Activated T-cell treated with anti-CD3 and anti-CD28 coated beads, Interleukin-2, amount 50 U/mL, for 24 hours (primary cell): ENCODE data around the gene PCMTD2.

Experiments used
- DNase-seq: peaks from one replicate; pipeline ENCODE4 v3.0.0-alpha.2; 2020
- H3K27ac Mint-ChIP-seq: 2 replicates; pipeline ENCODE4 v1.8.0; 2020; ENCODE audit warnings: mild to moderate bottlenecking, mixed read lengths
- H3K27me3 Mint-ChIP-seq: 2 replicates; pipeline ENCODE4 v1.8.0; 2020; ENCODE audit warnings: mixed read lengths
- H3K36me3 Mint-ChIP-seq: 2 replicates; pipeline ENCODE4 v1.8.0; 2020; ENCODE audit warnings: low read depth, mixed read lengths
- H3K4me1 Mint-ChIP-seq: 2 replicates; pipeline ENCODE4 v1.8.0; 2020; ENCODE audit warnings: low read depth, mixed read lengths
- H3K4me3 Mint-ChIP-seq: 2 replicates; pipeline ENCODE4 v1.8.0; 2020; ENCODE audit warnings: mild to moderate bottlenecking, moderate library complexity, mixed read lengths
- H3K9me3 Mint-ChIP-seq: 2 replicates; pipeline ENCODE4 v1.8.0; 2020; ENCODE audit warnings: mixed read lengths

Gene PCMTD2

DNA sequence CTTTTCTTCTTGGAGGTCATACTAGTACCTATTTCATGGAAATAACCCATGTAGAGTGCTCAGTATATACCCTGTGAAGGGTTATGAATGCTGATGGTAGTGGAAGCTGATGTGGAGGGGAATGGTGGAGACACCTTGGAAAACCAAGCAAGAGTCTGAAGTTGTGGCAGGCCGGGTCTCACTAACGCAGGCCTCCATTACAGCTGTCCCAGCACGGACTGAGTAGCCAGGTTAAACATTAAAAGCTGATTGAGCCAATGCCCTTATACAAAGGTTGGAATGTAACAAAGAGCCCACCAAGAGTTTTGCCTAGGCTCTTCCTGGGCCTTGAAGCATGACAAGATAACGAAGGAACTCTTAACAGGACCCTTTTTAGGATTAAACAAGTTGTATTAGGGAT is 2.1 kb upstream of the PCMTD2 start:
- Mint-ChIP-seq H3K36me3 (peaks cover 5% of the 10 kb centered on the region), H3K4me3 (no peak overlapping the region), H3K27me3 (peaks cover 10% of the 10 kb centered on the region), H3K9me3 (no peaks in the 10 kb centered on the region), H3K4me1 (peaks cover 31% of the 10 kb centered on the region), H3K27ac (no peak overlapping the region)
- no peak for DNase-seq

DNA sequence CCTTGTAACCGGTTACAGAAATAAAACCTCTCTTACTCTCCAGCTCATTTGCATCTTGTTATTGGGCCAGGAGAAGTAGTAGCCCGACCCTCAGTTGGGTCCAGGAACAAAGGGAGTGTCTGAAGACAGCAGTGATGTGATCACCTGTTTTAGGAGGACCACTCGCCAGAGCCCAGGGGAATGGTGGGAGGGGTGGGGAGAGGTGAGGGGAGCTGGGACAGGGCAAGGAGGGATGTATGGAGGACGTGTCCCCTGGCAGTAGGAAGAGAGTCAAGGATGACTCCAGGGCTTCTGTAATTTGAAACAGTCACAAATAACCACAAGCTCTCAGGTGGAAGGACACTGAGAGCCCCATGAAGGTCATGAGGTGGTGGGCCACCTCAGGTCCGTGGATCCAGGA is 1.4 kb upstream of the PCMTD2 start:
- Mint-ChIP-seq H3K9me3 (no peaks in the 10 kb centered on the region), H3K36me3 (peaks cover 5% of the 10 kb centered on the region), H3K27ac (no peak overlapping the region), H3K4me3 (peak overlapping the region; percentile 70), H3K27me3 (peaks cover 10% of the 10 kb centered on the region), H3K4me1 (peaks cover 37% of the 10 kb centered on the region)
- no peak for DNase-seq

DNA sequence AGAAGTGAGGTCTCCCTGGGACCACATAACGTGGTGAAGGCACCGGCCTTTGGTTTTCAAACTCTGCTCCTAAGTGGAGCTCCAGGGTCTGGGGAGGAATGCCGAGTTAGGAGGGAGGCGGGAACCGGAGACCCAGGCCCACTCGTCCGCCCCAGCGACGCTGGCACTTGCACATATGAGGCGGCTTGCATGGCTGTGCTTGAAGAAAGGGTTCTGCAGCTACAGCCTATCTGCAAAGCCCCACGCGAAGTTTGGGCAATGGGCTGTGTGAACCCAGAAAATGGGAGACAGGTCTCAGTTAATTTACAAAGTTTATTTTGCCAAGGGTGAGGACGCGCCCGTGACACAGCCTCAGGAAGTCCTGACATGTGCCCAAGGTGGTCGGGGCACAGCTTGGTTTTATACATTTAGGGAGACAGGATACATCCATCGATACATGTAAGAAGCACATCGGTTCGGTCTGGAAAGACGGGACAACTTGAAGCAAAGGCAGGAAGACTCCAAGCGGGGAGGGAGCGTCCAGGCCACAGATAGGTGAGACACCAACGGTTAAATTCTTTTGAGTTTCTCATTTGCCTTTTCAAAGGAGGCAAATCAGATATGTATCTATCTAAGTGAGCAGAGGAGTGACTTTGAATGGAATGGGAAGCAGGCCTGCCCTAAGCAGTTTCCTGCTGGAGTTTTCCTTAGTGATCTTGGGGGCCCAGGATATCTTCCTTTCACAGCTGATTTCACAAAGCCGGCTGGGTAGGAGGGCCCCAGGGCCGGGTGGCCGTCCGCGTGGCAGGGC is 782 bp upstream of the PCMTD2 start:
- H3K27ac Mint-ChIP-seq: peak overlapping the region; percentile 74
- H3K27me3 Mint-ChIP-seq: peaks cover 10% of the 10 kb centered on the region
- peaks cover 5% of the 10 kb centered on the region for H3K36me3 Mint-ChIP-seq
- DNase-seq: no peak
- H3K4me1 Mint-ChIP-seq: peaks cover 40% of the 10 kb centered on the region
- no peaks in the 10 kb centered on the region for H3K9me3 Mint-ChIP-seq
- H3K4me3 Mint-ChIP-seq: peak overlapping the region; percentile 70

DNA sequence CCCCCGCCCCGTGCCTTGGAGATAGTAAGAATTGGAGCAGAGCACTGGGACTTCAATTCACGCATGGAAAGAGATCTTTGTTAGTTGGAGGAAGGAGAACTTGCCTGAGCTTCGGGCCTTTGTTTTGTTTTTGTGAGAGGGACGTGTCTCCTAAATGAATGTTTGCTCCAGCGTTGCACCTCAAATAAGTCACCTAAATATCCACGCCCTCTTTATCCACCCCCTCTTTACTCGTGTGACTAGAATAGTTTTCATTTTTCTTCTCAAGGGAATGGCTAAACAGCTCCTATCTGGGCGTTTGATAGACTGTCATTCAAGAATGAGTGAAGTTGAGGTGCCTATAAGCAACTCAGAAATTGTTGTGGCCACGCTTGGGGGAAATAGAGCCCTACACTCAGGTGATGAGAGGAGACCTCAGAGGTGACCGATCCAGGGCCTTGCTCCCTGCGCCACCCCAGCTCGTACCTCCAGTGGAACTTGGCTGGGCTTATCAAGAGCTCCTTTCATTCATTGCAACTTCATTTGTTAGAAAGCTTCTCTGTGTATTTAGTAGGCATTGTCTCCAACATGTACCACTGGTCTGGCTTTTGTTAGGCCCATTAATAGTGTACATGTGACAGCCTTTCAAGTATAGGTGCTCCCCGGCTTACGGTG is 861 bp downstream of the PCMTD2 start:
- H3K4me3 Mint-ChIP-seq: peak overlapping the region; percentile 83
- peak overlapping the region; percentile 93 for H3K27ac Mint-ChIP-seq
- peaks cover 22% of the 10 kb centered on the region for H3K36me3 Mint-ChIP-seq
- H3K4me1 Mint-ChIP-seq: peaks cover 56% of the 10 kb centered on the region
- H3K27me3 Mint-ChIP-seq: peaks cover 5% of the 10 kb centered on the region
- no peaks in the 10 kb centered on the region for H3K9me3 Mint-ChIP-seq
- no peak for DNase-seq

DNA sequence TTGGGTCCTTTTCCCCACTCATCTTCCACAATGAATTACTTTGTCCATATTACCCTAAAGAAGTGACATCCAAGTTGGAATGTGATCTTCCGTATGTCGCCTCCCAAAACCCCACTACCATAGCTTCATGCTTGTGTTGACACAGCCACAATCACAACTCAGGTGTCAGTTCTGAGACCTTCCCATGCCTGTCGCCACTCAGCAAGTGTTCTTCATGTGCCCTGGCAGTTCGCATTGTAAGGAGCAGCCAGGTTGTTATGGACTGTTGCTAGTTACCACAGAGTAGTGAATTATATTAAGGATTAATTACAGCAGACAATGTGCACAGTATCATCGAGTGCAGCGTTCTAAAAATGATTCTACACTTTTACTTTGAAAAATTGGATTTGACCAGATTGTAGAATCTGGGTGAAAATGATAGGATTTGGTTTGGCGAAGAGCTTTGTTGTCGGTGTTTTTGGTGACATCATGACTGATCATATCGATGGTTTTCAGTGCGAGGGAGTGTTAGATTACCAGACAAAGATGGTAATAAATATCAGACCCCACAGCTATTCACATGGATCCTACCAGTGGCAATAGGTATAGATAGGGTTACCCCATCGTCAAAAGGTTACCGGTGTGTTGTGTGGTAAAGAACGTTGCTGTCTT is 1.7 kb downstream of the PCMTD2 start:
- DNase-seq: no peak
- peak overlapping the region; percentile 93 for H3K27ac Mint-ChIP-seq

DNA sequence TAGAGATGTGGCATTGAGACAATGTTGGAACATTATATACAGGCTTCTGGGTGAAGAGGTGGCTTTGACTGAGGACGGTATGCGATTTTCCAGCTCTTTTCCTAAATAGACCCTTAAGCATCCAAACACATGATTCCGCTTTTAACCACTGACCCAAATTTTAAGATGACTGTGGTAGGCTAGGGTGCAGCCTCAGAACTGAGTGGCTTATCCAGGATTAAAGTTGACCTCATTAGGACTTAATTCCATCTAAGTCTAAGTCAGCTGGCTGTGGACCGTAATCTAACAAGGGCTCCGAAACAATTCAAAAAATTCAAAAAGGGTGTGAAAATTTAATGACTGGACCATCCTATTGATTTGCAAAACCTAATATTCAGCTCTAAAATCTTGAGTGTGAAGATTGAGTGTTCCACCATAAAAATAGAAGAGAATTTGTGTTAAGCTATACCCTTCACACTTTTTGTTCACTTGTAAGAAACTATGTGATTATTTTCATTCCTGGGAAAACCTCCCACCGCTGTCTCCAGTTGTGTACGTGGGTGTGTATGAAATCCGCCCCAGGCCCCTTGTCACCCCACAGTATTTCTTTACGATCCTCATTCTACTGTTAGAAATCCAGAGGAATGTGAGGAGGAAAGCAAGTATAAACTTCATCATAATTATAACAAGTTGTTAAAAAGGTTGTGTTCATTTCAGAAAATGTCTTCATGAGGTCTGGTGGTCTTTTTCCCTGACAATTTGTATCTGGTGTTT is 2.7 kb downstream of the PCMTD2 start:
- H3K27ac Mint-ChIP-seq: no peak overlapping the region

More for the DNA sequence above, 1.7 kb downstream of the PCMTD2 start:
- Mint-ChIP-seq H3K4me3 (peak overlapping the region; percentile 83), H3K36me3 (peaks cover 25% of the 10 kb centered on the region), H3K27me3 (peaks cover 5% of the 10 kb centered on the region), H3K9me3 (no peaks in the 10 kb centered on the region), H3K4me1 (peaks cover 61% of the 10 kb centered on the region)

DNA sequence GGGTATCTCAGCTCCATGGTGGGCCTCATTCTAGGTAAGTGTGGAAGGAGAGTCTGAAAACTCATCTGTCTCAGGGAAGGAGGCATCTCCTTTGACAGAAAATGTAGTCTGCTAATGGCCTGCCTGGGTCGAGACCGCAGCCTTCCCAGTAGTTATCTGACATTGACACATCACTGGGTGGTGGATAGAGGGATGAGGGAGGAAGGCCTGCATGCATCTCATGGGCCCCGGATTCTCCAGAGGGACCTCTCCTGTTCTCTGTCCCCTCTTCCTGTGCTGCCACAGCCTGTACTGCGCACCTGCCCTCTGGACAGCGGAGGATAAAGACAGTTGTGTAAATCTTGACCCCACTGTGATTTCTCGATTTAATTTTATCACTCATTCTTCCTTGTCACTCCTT is 4.7 kb downstream of the PCMTD2 start:
- Mint-ChIP-seq H3K27ac (no peak overlapping the region), H3K9me3 (no peaks in the 10 kb centered on the region), H3K4me1 (peaks cover 80% of the 10 kb centered on the region), H3K36me3 (peaks cover 50% of the 10 kb centered on the region), H3K4me3 (no peak overlapping the region), H3K27me3 (no peaks in the 10 kb centered on the region)
- no peak for DNase-seq

More for the DNA sequence above, 2.7 kb downstream of the PCMTD2 start:
- no peak for DNase-seq
- peaks cover under 1% of the 10 kb centered on the region for H3K27me3 Mint-ChIP-seq
- H3K4me3 Mint-ChIP-seq: no peak overlapping the region
- peaks cover 34% of the 10 kb centered on the region for H3K36me3 Mint-ChIP-seq
- H3K9me3 Mint-ChIP-seq: no peaks in the 10 kb centered on the region
- H3K4me1 Mint-ChIP-seq: peaks cover 69% of the 10 kb centered on the region

DNA sequence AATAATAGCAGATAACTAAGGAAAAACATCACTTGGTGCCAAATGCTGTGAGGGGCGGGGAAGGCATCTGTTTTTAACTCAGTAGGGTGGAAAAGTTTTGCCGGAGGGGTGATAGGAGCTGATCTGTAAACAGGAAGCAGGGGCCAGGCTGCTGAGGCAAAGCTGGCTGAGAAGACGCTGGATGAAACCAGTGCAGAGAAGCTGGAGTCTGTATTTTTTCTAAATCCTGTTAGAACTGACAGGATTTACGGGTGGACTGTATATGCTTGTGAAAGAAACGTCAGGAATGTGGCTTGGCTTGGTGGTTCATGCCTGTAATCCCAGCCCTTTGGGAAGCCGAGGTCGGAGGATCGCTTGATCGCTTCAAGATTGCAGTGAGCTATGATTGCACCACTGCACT is 5.6 kb downstream of the PCMTD2 start:
- Mint-ChIP-seq H3K27ac (peak overlapping the region; percentile 12), H3K4me1 (peaks cover 81% of the 10 kb centered on the region), H3K9me3 (no peaks in the 10 kb centered on the region), H3K27me3 (no peaks in the 10 kb centered on the region), H3K36me3 (peaks cover 50% of the 10 kb centered on the region), H3K4me3 (no peak overlapping the region)
- no peak for DNase-seq

DNA sequence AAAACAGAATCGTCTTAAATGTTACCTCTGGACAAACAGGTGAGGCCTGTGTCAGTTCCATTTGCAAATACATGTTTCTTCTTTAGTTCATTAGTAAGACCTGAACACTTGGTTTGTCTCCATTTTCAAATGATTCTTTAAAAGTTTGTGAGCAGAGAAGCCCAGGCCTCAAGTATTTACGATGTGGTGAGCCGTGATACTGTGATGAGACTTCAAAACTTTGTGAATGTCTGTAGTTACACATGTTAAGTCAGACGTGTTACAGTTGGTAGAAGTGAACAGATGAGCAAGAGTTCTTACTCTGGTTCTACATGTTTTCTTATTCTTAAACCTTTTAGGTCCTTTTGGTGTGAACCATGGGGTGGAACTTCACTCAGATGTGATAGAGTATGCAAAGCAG is 8.5 kb downstream of the PCMTD2 start:
- no peak for DNase-seq
- Mint-ChIP-seq H3K4me3 (no peak overlapping the region), H3K4me1 (peaks cover 51% of the 10 kb centered on the region), H3K36me3 (peaks cover 68% of the 10 kb centered on the region), H3K27ac (no peak overlapping the region), H3K27me3 (no peaks in the 10 kb centered on the region), H3K9me3 (no peaks in the 10 kb centered on the region)

DNA sequence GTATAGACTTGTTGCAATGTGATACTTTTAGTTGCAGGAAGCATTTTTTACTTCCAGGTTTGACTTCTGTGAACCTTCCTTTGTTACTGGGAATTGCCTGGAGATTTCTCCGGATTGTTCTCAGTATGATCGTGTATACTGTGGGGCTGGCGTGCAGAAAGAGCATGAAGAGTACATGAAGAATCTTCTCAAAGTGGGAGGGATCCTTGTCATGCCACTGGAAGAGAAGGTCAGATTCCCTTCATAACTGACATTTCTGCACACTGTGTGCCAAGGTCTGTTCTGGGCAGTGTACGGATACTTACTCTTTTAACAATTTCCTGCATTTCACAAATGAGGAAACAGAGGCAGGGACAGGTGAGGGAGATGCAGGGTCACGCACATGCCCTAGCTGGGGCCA is 9.7 kb downstream of the PCMTD2 start:
- peaks cover 71% of the 10 kb centered on the region for H3K36me3 Mint-ChIP-seq
- no peaks in the 10 kb centered on the region for H3K9me3 Mint-ChIP-seq
- no peak overlapping the region for H3K4me3 Mint-ChIP-seq
- no peak for DNase-seq
- H3K27ac Mint-ChIP-seq: no peak overlapping the region
- no peaks in the 10 kb centered on the region for H3K27me3 Mint-ChIP-seq
- peaks cover 48% of the 10 kb centered on the region for H3K4me1 Mint-ChIP-seq

DNA sequence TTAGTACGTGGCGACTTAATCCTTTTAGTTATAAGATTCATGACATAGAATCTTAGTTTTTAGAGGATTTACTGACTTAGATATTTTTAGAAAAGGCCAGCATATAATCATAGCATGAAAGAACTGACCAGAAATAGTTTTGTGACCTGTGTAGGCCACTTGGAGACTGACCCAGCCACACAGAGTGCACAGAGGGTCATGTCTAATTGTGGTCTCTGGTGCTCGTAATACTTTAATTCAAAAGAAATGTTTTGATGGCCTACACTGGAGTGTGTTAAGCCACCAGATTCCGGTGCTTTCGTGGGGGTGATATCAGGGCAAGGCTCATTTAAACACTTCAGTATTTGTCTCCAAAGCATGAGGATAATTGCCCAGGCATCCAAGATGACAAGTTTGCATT is 11.4 kb downstream of the PCMTD2 start:
- Mint-ChIP-seq H3K4me3 (no peak overlapping the region), H3K36me3 (peaks cover 65% of the 10 kb centered on the region), H3K9me3 (no peaks in the 10 kb centered on the region), H3K4me1 (peaks cover 32% of the 10 kb centered on the region), H3K27ac (no peak overlapping the region), H3K27me3 (no peaks in the 10 kb centered on the region)
- DNase-seq: no peak

DNA sequence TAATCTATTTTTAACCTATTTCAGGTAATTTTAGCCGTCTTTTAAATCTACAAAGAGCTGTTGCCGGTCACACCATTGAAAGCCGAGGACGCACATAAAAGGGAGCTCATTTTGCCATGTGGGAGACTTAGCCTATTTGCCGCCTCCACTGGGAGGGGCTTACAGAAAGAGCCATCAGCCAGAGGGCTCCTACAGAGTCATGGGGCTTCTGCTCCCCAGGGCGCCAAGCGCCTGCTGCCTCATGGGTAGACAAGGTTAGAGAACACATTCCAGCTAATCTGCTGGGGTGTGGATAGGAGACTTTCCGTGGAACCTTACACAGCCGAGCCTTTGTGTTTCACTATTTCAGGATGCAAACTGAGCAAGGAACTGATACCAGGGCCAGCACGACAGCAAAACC is 12.6 kb downstream of the PCMTD2 start:
- peaks cover 23% of the 10 kb centered on the region for H3K4me1 Mint-ChIP-seq
- peaks cover 64% of the 10 kb centered on the region for H3K36me3 Mint-ChIP-seq
- no peak overlapping the region for H3K4me3 Mint-ChIP-seq
- no peaks in the 10 kb centered on the region for H3K27me3 Mint-ChIP-seq
- H3K27ac Mint-ChIP-seq: no peak overlapping the region
- H3K9me3 Mint-ChIP-seq: no peaks in the 10 kb centered on the region
- no peak for DNase-seq

DNA sequence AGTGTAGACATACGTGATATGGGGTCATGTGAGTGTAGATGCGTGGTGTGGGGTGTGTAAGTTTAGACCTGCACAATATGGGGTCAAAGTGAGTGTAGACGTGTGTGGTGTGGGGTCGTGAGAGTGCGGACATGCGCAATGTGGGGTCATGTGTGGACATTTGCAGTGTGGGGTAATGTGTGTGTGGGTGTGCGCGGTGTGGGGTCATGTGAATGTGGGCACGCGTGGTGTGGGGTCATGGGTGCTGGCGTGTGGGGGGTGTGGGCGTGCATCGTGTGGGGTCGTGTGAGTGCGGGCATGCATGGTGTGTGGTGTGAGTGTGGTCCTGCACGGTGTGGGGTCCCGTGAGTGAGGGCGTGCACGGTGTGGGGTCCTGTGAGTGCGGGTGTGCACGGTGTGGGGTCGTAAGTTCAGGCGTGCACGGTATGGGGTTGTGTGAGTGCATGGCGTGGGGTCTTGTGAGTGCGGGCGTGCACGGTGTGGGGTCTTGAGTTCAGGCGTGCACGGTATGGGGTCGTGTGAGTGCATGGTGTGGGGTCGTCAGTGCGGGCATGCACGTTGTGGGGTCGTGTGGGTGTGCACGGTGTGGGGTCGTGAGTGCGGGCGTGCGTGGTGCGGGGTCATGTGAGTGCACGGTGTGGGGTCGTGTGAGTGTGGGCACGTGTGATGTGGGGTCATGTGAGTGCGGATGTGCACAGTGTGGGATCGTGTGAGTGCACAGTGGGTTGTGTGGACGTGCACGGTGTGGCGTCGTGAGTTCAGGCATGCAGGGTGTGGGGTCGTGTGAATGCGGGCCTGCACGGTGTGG is 14.3 kb downstream of the PCMTD2 start:
- peaks cover 7% of the 10 kb centered on the region for H3K4me1 Mint-ChIP-seq
- no peak for DNase-seq
- H3K27ac Mint-ChIP-seq: no peak overlapping the region
- peaks cover 65% of the 10 kb centered on the region for H3K36me3 Mint-ChIP-seq
- H3K4me3 Mint-ChIP-seq: no peak overlapping the region
- no peaks in the 10 kb centered on the region for H3K9me3 Mint-ChIP-seq
- H3K27me3 Mint-ChIP-seq: no peaks in the 10 kb centered on the region

DNA sequence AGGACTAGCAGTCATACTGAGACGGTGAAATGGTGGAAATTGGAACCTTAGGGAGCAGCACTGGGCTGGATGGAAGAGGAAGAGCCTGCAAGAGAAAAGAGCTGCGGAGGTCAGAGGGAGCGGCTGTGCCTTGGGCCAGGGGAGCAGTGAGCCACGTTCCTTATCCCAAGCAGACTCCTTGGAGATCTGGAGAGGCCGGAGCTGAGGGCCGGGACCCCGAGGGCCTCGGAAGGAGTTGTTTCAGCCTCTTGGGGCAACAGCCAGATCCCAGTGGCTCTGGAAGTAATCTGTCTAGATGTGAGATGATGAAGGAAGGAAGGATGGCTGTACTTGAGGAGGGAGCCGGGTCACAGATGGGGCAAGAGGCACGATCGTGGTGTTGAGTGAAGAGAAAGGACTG is 16.1 kb downstream of the PCMTD2 start:
- no peak for DNase-seq
- H3K9me3 Mint-ChIP-seq: no peaks in the 10 kb centered on the region
- no peak overlapping the region for H3K4me3 Mint-ChIP-seq
- peaks cover 68% of the 10 kb centered on the region for H3K36me3 Mint-ChIP-seq
- H3K27me3 Mint-ChIP-seq: no peaks in the 10 kb centered on the region
- H3K27ac Mint-ChIP-seq: no peak overlapping the region
- peaks cover 6% of the 10 kb centered on the region for H3K4me1 Mint-ChIP-seq
